ENCODE data around the gene ESRRA. TPM values are rescaled to one million over a fixed set of nuclear protein-coding genes. Genes with fewer than 3 reads are reported as not detected.

ESRRA gene
- total RNA-seq, 1 experiment from 2014 or later = 111 TPM

- H3K9me2 ChIP-seq (replicated peaks; ENCODE audit: low read length) = no peaks in the 10 kb centered on the region
- intact Hi-C loops (cut with micrococcal nuclease) = no loop called here
- no peaks in the 10 kb centered on the region for H3F3A ChIP-seq (ENCODE audit: low read length, unreplicated experiment)
- no peak overlapping the region for H2AFZ ChIP-seq (ENCODE audit: low read length)
- H3K9me3 ChIP-seq (ENCODE audit: low read length) = no peaks in the 10 kb centered on the region
- H3K27ac ChIP-seq (ENCODE audit: low read length) = no peak overlapping the region
- ATAC-seq (no peak), DNase-seq (no peak)
- no peaks in the 10 kb centered on the region for H3K36me3 ChIP-seq (ENCODE audit: low read depth, low read length)
- H3K79me2 ChIP-seq (ENCODE audit: low read length) = no peaks in the 10 kb centered on the region
- peaks cover 6% of the 10 kb centered on the region for H3K4me1 ChIP-seq (ENCODE audit: insufficient read depth, low read length)
- H3K4me3 ChIP-seq (ENCODE audit: low read length) = no peak overlapping the region
- H4K20me1 ChIP-seq (ENCODE audit: low read length) = no peaks in the 10 kb centered on the region
- no peak overlapping the region for H3K9ac ChIP-seq (ENCODE audit: low read length)
- TF ChIP-seq EZH2phosphoT487 (IDR thresholded peaks at IDR 0.05; ENCODE audit: borderline replicate concordance, low read length) (no peak), CTCF (conservative IDR thresholded peaks at IDR 0.05; ENCODE audit: low read depth, low read length) (no peak), EZH2 (IDR thresholded peaks at IDR 0.05; ENCODE audit: low read length, unreplicated experiment) (no peak)
- ChIA-PET CTCF (no interaction called here), POLR2A (ENCODE audit: unreplicated experiment) (no interaction called here)
- no peaks in the 10 kb centered on the region for H3K27me3 ChIP-seq (ENCODE audit: low read length)
- no TSS peak for BruUV-seq (replicated peaks)
- no peak overlapping the region for H3K4me2 ChIP-seq (ENCODE audit: low read length)
These were observed 43.2 kb downstream of the ESRRA start for GRCh38 chr11:64348383-64349024.

- intact Hi-C loops (cut with micrococcal nuclease) = no loop called here
- H4K20me1 ChIP-seq (ENCODE audit: low read length) = no peaks in the 10 kb centered on the region
- ATAC-seq (no peak), DNase-seq (no peak)
- ChIA-PET CTCF (no interaction called here), POLR2A (ENCODE audit: unreplicated experiment) (interaction anchor here (0.7 kb wide), 1 partner anchor 31 kb away, joined by 3 read pairs; the partner anchor contains the start of genes PRDX5 and TRMT112)
- no peak overlapping the region for H3K4me3 ChIP-seq (ENCODE audit: low read length)
- H3K4me2 ChIP-seq (ENCODE audit: low read length) = no peak overlapping the region
- H3K9ac ChIP-seq (ENCODE audit: low read length) = no peak overlapping the region
- no peak overlapping the region for H3K27ac ChIP-seq (ENCODE audit: low read length)
- H2AFZ ChIP-seq (ENCODE audit: low read length) = no peak overlapping the region
- H3K9me3 ChIP-seq (ENCODE audit: low read length) = no peaks in the 10 kb centered on the region
- H3K79me2 ChIP-seq (ENCODE audit: low read length) = no peaks in the 10 kb centered on the region
- TF ChIP-seq EZH2phosphoT487 (IDR thresholded peaks at IDR 0.05; ENCODE audit: borderline replicate concordance, low read length) = no peak
- TF ChIP-seq CTCF (conservative IDR thresholded peaks at IDR 0.05; ENCODE audit: low read depth, low read length) = no peak
- TF ChIP-seq EZH2 (IDR thresholded peaks at IDR 0.05; ENCODE audit: low read length, unreplicated experiment) = no peak
- H3K27me3 ChIP-seq (ENCODE audit: low read length) = no peaks in the 10 kb centered on the region
- no peaks in the 10 kb centered on the region for H3K36me3 ChIP-seq (ENCODE audit: low read depth, low read length)
- peaks cover 6% of the 10 kb centered on the region for H3K4me1 ChIP-seq (ENCODE audit: insufficient read depth, low read length)
- H3F3A ChIP-seq (ENCODE audit: low read length, unreplicated experiment) = no peaks in the 10 kb centered on the region
- H3K9me2 ChIP-seq (replicated peaks; ENCODE audit: low read length) = no peaks in the 10 kb centered on the region
- no TSS peak for BruUV-seq (replicated peaks)
These were observed 43.7 kb downstream of the ESRRA start for GRCh38 chr11:64349025-64349387.

GRCh38 chr11:64349404-64349803 lies 44.1 kb downstream of the ESRRA start:
- H3K4me1 ChIP-seq (ENCODE audit: insufficient read depth, low read length) = peaks cover 6% of the 10 kb centered on the region
- H2AFZ ChIP-seq (ENCODE audit: low read length) = no peak overlapping the region
- H3K9ac ChIP-seq (ENCODE audit: low read length) = no peak overlapping the region
- no peaks in the 10 kb centered on the region for H4K20me1 ChIP-seq (ENCODE audit: low read length)
- no peaks in the 10 kb centered on the region for H3K9me3 ChIP-seq (ENCODE audit: low read length)
- H3K27ac ChIP-seq (ENCODE audit: low read length) = no peak overlapping the region
- ChIA-PET POLR2A (ENCODE audit: unreplicated experiment) (interaction anchor here (0.7 kb wide), 1 partner anchor 32 kb away, joined by 3 read pairs; the partner anchor contains the start of genes PRDX5 and TRMT112), CTCF (no interaction called here)
- no peaks in the 10 kb centered on the region for H3K27me3 ChIP-seq (ENCODE audit: low read length)
- no peaks in the 10 kb centered on the region for H3K79me2 ChIP-seq (ENCODE audit: low read length)
- no peaks in the 10 kb centered on the region for H3K9me2 ChIP-seq (replicated peaks; ENCODE audit: low read length)
- H3K4me2 ChIP-seq (ENCODE audit: low read length) = no peak overlapping the region
- intact Hi-C loops (cut with micrococcal nuclease) = no loop called here
- no peaks in the 10 kb centered on the region for H3F3A ChIP-seq (ENCODE audit: low read length, unreplicated experiment)
- no TSS peak for BruUV-seq (replicated peaks)
- DNase-seq (no peak), ATAC-seq (no peak)
- H3K4me3 ChIP-seq (ENCODE audit: low read length) = no peak overlapping the region
- TF ChIP-seq CTCF (conservative IDR thresholded peaks at IDR 0.05; ENCODE audit: low read depth, low read length) (no peak), EZH2phosphoT487 (IDR thresholded peaks at IDR 0.05; ENCODE audit: borderline replicate concordance, low read length) (no peak), EZH2 (IDR thresholded peaks at IDR 0.05; ENCODE audit: low read length, unreplicated experiment) (no peak)
- H3K36me3 ChIP-seq (ENCODE audit: low read depth, low read length) = no peaks in the 10 kb centered on the region
